Colonic mucosa (tissue), 4 donors: Measurements from ENCODE around the gene UBE2U. TPM values are rescaled to one million over a fixed set of nuclear protein-coding genes. Genes with fewer than 3 reads are reported as not detected.
"Not testable (repeated sequence)": the region's sequence is repeated elsewhere in the genome, so short reads cannot be mapped to it uniquely, and the experiment has no call there.

Experiments used
- DNase-seq: peaks from one replicate; pipeline ENCODE4 v3.0.0-alpha.2; 2020
- H3K27ac ChIP-seq: fragments of 200-600 bp; one replicate; pipeline ENCODE4 v1.8.0; 2021
- H3K27me3 ChIP-seq: fragments of 200-600 bp; one replicate; pipeline ENCODE4 v1.8.0; 2021
- H3K36me3 ChIP-seq: fragments of 200-600 bp; one replicate; pipeline ENCODE4 v1.8.0; 2021
- H3K4me1 ChIP-seq: fragments of 200-600 bp; one replicate; pipeline ENCODE4 v1.8.0; 2021; ENCODE audit warnings: mild to moderate bottlenecking
- H3K4me3 ChIP-seq: fragments of 200-600 bp; one replicate; pipeline ENCODE4 v1.8.0; 2021
- H3K9ac ChIP-seq, 2 donors: one replicate each; pipeline ENCODE4 v1.7.0; 2013; ENCODE audit warnings: control low read depth in 2 of 2, low read depth in 2 of 2, low read length in 2 of 2
- H3K9me3 ChIP-seq: fragments of 200-600 bp; one replicate; pipeline ENCODE4 v1.8.0; 2021
- CTCF ChIP-seq: fragments of 200-600 bp; IDR thresholded peaks from one replicate; pipeline ENCODE4 v1.8.0; 2022; ENCODE audit warnings: antibody characterized with exemption, mild to moderate bottlenecking
- intact Hi-C: fragments of 100-400 bp; cut with DNase I; formaldehyde crosslinking; loops from one replicate; pipeline ENCODE4 v1.14.1; 2022
- total RNA-seq, 2 donors: library from RNA; stranded (reverse); fragmentation: NEBNext Ultra II Directional in 1 of 2; extraction: Animal tissue kit (Norgen Biotek cat#: 25700) in 1 of 2; gene quantifications; one replicate each; pipeline ENCODE4 v1.2.1, GENCODE V29; 2021
- donor health status: healthy.
- donor health status: DM: no; HTN: no; CAD: no.
- donor health status: DM: no; HTN: no; CAD: no.

The UBE2U gene
- total RNA-seq, 2 donors from 2014 or later: not detected

GRCh38 chr1:64220241-64220640 is 16.8 kb downstream of the UBE2U start:
- Histone ChIP-seq H3K9me3 (no peaks in the 10 kb centered on the region), H3K9ac (no peak overlapping the region), H3K36me3 (no peaks in the 10 kb centered on the region), H3K4me1 (no peaks in the 10 kb centered on the region), H3K27me3 (no peaks in the 10 kb centered on the region), H3K27ac (no peak overlapping the region), H3K4me3 (no peak overlapping the region)
- DNase-seq: no peak
- no peak for TF ChIP-seq CTCF
- intact Hi-C loops: no loop called here

- Histone ChIP-seq H3K9ac (no peak overlapping the region), H3K9me3 (no peaks in the 10 kb centered on the region), H3K36me3 (no peaks in the 10 kb centered on the region), H3K27ac (no peak overlapping the region), H3K27me3 (no peaks in the 10 kb centered on the region), H3K4me3 (no peak overlapping the region), H3K4me1 (no peaks in the 10 kb centered on the region)
- no peak for TF ChIP-seq CTCF
- intact Hi-C loops: no loop called here
- DNase-seq: no peak
Measured at GRCh38 chr1:64223329-64224151, 20.1 kb downstream of the UBE2U start.

- DNase-seq, H3K27ac ChIP-seq, H3K36me3 ChIP-seq, H3K9ac ChIP-seq, H3K9me3 ChIP-seq, H3K4me1 ChIP-seq, intact Hi-C loops, H3K4me3 ChIP-seq, H3K27me3 ChIP-seq: not testable (repeated sequence)
Measured at GRCh38 chr1:64224236-64224635, 20.8 kb downstream of the UBE2U start.

- no peaks in the 10 kb centered on the region for H3K27me3 ChIP-seq
- no peak for DNase-seq
- no peaks in the 10 kb centered on the region for H3K36me3 ChIP-seq
- no peak overlapping the region for H3K27ac ChIP-seq
- H3K9me3 ChIP-seq: no peaks in the 10 kb centered on the region
- no peak for TF ChIP-seq CTCF
- intact Hi-C loops: no loop called here
- no peaks in the 10 kb centered on the region for H3K4me1 ChIP-seq
- H3K9ac ChIP-seq: no peak overlapping the region
- H3K4me3 ChIP-seq: no peak overlapping the region
Measured at GRCh38 chr1:64228167-64228957, 24.9 kb downstream of the UBE2U start.

- Histone ChIP-seq H3K4me1 (no peaks in the 10 kb centered on the region), H3K4me3 (no peak overlapping the region), H3K27me3 (no peaks in the 10 kb centered on the region), H3K27ac (no peak overlapping the region), H3K9ac (no peak overlapping the region), H3K36me3 (no peaks in the 10 kb centered on the region), H3K9me3 (no peaks in the 10 kb centered on the region)
- no peak for TF ChIP-seq CTCF
- intact Hi-C loops: no loop called here
- no peak for DNase-seq
Measured at GRCh38 chr1:64229307-64229706, 25.9 kb downstream of the UBE2U start.

GRCh38 chr1:64231153-64231552 is 27.7 kb downstream of the UBE2U start:
- TF ChIP-seq CTCF: no peak

More at GRCh38 chr1:64231153-64231552, 27.7 kb downstream of the UBE2U start:
- DNase-seq: no peak
- intact Hi-C loops: no loop called here
- H3K4me3 ChIP-seq: no peak overlapping the region
- H3K9ac ChIP-seq: no peak overlapping the region
- H3K27me3 ChIP-seq: no peaks in the 10 kb centered on the region
- no peaks in the 10 kb centered on the region for H3K4me1 ChIP-seq
- H3K27ac ChIP-seq: no peak overlapping the region
- H3K9me3 ChIP-seq: no peaks in the 10 kb centered on the region
- H3K36me3 ChIP-seq: no peaks in the 10 kb centered on the region
